Karpas-422 (cell line): ENCODE data around the gene CD19. TPM values are rescaled to one million over a fixed set of nuclear protein-coding genes. Genes with fewer than 3 reads are reported as not detected.
"Not testable (repeated sequence)": the region's sequence is repeated elsewhere in the genome, so short reads cannot be mapped to it uniquely, and the experiment has no call there.

ENCODE experiments used
- DNase-seq: peaks from one replicate; pipeline ENCODE4 v3.0.0-alpha.2; 2015
- H2AFZ ChIP-seq: fragments of 200-600 bp; sonication (generic); 2 replicates; pipeline ENCODE4 v1.6.1; 2014; ENCODE audit warnings: antibody characterized with exemption, low read length, mixed read lengths
- H3K27ac ChIP-seq: fragments of 200-600 bp; sonication (generic); 2 replicates; pipeline ENCODE4 v1.5.1; 2014; ENCODE audit warnings: mild to moderate bottlenecking, low read length, moderate library complexity
- H3K27me3 ChIP-seq: fragments of 200-600 bp; sonication (generic); 2 replicates; pipeline ENCODE4 v1.6.1; 2014; ENCODE audit warnings: low read length, mixed read lengths
- H3K36me3 ChIP-seq: fragments of 200-600 bp; sonication (generic); 2 replicates; pipeline ENCODE4 v1.6.1; 2014; ENCODE audit warnings: low read length, mixed read lengths; ENCODE audit not compliant: insufficient read depth
- H3K4me1 ChIP-seq: fragments of 200-600 bp; sonication (generic); 2 replicates; pipeline ENCODE4 v1.6.1; 2014; ENCODE audit warnings: mild to moderate bottlenecking, low read length, mixed read lengths
- H3K4me2 ChIP-seq: fragments of 200-600 bp; sonication (generic); 2 replicates; pipeline ENCODE4 v1.6.1; 2014; ENCODE audit warnings: low read length, low read depth, mild to moderate bottlenecking; ENCODE audit not compliant: poor library complexity, severe bottlenecking
- H3K4me3 ChIP-seq: fragments of 200-600 bp; sonication (generic); 2 replicates; pipeline ENCODE4 v1.5.1; 2014; ENCODE audit warnings: mild to moderate bottlenecking, antibody characterized with exemption, low read length, mixed read lengths
- H3K79me2 ChIP-seq: fragments of 200-600 bp; sonication (generic); 2 replicates; pipeline ENCODE4 v1.6.1; 2014; ENCODE audit warnings: mild to moderate bottlenecking, low read length, mixed read lengths
- H3K9ac ChIP-seq: fragments of 200-600 bp; sonication (generic); 2 replicates; pipeline ENCODE4 v1.6.0; 2014; ENCODE audit warnings: low read length
- H3K9me2 ChIP-seq: fragments of 200-600 bp; sonication (generic), shearing (Covaris generic); replicated peaks from 2 replicates; pipeline ENCODE4 v1.6.0; 2014; ENCODE audit warnings: mild to moderate bottlenecking, low read length, moderate library complexity; ENCODE audit not compliant: insufficient read depth
- H3K9me3 ChIP-seq: fragments of 300-700, 200-600 bp; sonication (generic); 2 replicates; pipeline ENCODE4 v1.6.1; 2014; ENCODE audit warnings: low read length, mixed read lengths
- H4K20me1 ChIP-seq: fragments of 200-600 bp; sonication (generic); 2 replicates; pipeline ENCODE4 v1.6.1; 2014; ENCODE audit warnings: mild to moderate bottlenecking, antibody characterized with exemption, low read length, low read depth; ENCODE audit not compliant: insufficient read depth
- total RNA-seq: library from RNA; depleted of rRNA; stranded (reverse); fragments of >200 nt; shearing (Covaris generic); gene quantifications from 2 replicates; pipeline ENCODE4 v1.2.3, GENCODE V29; 2014; ENCODE audit warnings: low replicate concordance

The CD19 gene
- total RNA-seq, 1 experiment from 2014 or later: 194 TPM

DNA sequence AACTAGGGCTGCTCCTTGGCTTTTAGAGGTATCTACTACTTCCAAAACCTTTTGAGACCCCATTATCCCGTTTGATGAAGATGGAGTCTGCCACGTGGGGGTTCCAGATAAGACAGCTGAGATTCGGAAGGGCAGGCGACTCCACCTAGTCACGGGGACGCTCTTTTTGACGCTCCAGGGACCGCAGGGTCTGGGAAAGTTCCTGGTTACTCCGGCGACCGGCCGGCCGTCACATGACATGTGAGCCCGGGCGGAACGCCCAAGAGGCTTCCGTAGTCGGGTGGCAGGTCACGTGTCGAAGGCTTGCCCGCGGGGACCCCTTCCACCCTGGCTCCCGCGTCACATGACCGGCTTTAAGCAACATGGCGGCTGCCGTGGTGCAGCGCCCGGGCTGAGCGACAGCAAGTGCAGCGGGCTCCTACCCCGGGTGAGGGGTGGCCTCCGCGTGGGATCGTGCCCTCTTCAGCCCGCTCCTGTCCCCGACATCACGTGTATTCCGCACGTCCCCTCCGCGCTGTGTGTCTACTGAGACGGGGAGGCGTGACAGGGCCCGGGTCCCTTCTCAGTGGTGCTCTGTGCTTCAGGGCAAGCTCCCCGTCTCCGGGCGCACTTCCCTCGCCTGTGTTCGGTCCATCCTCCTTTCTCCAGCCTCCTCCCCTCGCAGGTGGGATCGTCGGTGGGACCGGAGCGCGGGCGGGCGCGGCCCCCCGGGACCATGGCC, 42.8 kb downstream of the CD19 start, which contains the start of gene SPNS1:
SPNS1 (plus strand) TSS at position 342 of the 721 bp plus-strand sequence; CDS start at position 716, 374 bp downstream.
- H3K36me3 ChIP-seq: no peaks in the 10 kb centered on the region
- peak within 1 kb of the TSS; percentile 97 for H2AFZ ChIP-seq
- DNase-seq: peak; percentile 98

DNA sequence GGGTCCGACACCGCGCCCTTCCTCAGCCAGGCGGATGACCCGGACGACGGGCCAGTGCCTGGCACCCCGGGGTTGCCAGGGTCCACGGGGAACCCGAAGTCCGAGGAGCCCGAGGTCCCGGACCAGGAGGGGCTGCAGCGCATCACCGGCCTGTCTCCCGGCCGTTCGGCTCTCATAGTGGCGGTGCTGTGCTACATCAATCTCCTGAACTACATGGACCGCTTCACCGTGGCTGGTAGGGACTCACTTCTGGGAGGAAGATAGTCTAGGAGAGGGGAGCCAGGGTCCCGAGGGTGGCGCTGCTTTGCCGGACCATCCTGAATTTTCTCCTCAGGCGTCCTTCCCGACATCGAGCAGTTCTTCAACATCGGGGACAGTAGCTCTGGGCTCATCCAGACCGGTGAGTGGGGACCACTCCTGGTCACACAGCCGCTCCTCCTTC, 43.4 kb downstream of the CD19 start:
- H4K20me1 ChIP-seq: no peaks in the 10 kb centered on the region
- no peak for DNase-seq
- no peak overlapping the region for H2AFZ ChIP-seq
- no peaks in the 10 kb centered on the region for H3K36me3 ChIP-seq
- H3K9me2 ChIP-seq: no peaks in the 10 kb centered on the region
- peaks cover 11% of the 10 kb centered on the region; the same call in 1 of the 2 replicates for H3K79me2 ChIP-seq
- no peaks in the 10 kb centered on the region for H3K9me3 ChIP-seq
- peak overlapping the region; percentile 97 for H3K4me2 ChIP-seq
- H3K4me1 ChIP-seq: peaks cover 19% of the 10 kb centered on the region
- H3K27ac ChIP-seq: no peak overlapping the region
- H3K4me3 ChIP-seq: peak overlapping the region; percentile 95
- peak overlapping the region; percentile 87 for H3K9ac ChIP-seq
- H3K27me3 ChIP-seq: no peaks in the 10 kb centered on the region

More for the DNA sequence above, 42.8 kb downstream of the CD19 start, which contains the start of gene SPNS1:
- no peaks in the 10 kb centered on the region for H4K20me1 ChIP-seq
- peak within 1 kb of the TSS; percentile 87 for H3K9ac ChIP-seq
- peak within 1 kb of the TSS; percentile 95 for H3K4me3 ChIP-seq
- peak within 1 kb of the TSS; percentile 97 for H3K4me2 ChIP-seq
- H3K9me2 ChIP-seq: no peaks in the 10 kb centered on the region
- no peaks in the 10 kb centered on the region for H3K9me3 ChIP-seq
- peak within 1 kb of the TSS; percentile 48; the same call in 1 of the 2 replicates for H3K27ac ChIP-seq
- H3K4me1 ChIP-seq: peaks cover 19% of the 10 kb centered on the region
- H3K79me2 ChIP-seq: peaks cover 11% of the 10 kb centered on the region; the same call in 1 of the 2 replicates
- no peaks in the 10 kb centered on the region for H3K27me3 ChIP-seq

- Histone ChIP-seq H3K9me3 (peaks cover 5% of the 10 kb centered on the region), H3K4me1 (peaks cover 19% of the 10 kb centered on the region), H3K9ac (no peak overlapping the region), H4K20me1 (no peaks in the 10 kb centered on the region), H3K27me3 (no peaks in the 10 kb centered on the region), H2AFZ (no peak overlapping the region), H3K36me3 (peaks cover 11% of the 10 kb centered on the region; the same call in 1 of the 2 replicates), H3K79me2 (peaks cover 11% of the 10 kb centered on the region; the same call in 1 of the 2 replicates), H3K27ac (no peak overlapping the region), H3K4me3 (no peak overlapping the region), H3K4me2 (no peak overlapping the region), H3K9me2 (no peaks in the 10 kb centered on the region)
- DNase-seq: no peak
These were observed 46.2 kb downstream of the CD19 start for GRCh38 chr16:28977703-28978662.

GRCh38 chr16:28980330-28980729, 48.6 kb downstream of the CD19 start:
- H4K20me1 ChIP-seq, H3K9me3 ChIP-seq, H3K79me2 ChIP-seq, H3K4me2 ChIP-seq, DNase-seq, H3K27me3 ChIP-seq, H2AFZ ChIP-seq, H3K27ac ChIP-seq, H3K9ac ChIP-seq, H3K4me3 ChIP-seq, H3K9me2 ChIP-seq: not testable (repeated sequence)
- Histone ChIP-seq H3K36me3 (peaks cover 11% of the 10 kb centered on the region; the same call in 1 of the 2 replicates), H3K4me1 (peaks cover 13% of the 10 kb centered on the region)

DNA sequence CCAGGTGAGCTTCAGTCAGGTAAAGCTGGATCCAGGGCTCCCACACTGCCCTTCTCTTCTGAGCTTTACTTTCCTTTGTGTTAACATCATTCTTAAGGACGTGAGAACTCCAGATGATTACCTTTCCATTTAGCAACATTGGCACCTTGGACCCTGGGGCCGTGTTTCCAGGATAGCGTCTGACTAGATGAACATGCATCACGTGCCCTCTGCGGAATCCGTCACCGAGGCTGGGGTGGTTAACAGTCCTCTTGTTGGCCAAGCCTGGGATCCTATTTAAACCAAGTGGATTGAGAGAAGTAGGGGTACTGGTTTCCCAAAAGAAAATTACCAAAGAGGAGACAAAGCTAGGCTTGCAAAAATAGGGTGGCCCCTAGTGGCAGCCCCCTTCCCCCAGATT, 49.2 kb downstream of the CD19 start:
- Histone ChIP-seq H2AFZ (no peak overlapping the region), H3K9me2 (no peaks in the 10 kb centered on the region), H3K27me3 (no peaks in the 10 kb centered on the region), H3K27ac (no peak overlapping the region), H3K36me3 (peaks cover 11% of the 10 kb centered on the region; the same call in 1 of the 2 replicates), H3K9ac (no peak overlapping the region), H3K4me3 (no peak overlapping the region), H3K4me1 (peaks cover 9% of the 10 kb centered on the region), H3K9me3 (peaks cover 5% of the 10 kb centered on the region), H4K20me1 (no peaks in the 10 kb centered on the region), H3K79me2 (no peaks in the 10 kb centered on the region), H3K4me2 (no peak overlapping the region)
- DNase-seq: no peak

DNA sequence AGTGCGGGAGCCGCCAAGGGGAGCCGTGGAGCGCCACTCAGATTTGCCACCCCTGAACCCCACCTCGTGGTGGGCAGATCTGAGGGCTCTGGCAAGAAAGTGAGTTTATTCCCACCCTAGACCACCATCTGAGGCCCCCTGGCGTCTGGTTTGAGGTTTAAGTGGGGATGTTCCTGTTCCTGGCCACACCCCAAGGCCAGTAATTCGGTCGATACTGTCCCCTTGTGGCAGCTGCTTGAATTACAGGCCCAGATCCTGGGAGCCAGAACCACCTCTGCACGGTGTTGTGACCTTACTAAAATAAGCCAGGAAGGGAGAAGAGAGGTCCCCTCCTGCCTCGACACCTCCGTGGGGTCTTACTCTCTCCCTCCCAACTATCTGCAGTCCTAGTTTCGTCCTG, 49.7 kb downstream of the CD19 start:
- no peaks in the 10 kb centered on the region for H3K9me2 ChIP-seq
- peaks cover 11% of the 10 kb centered on the region; the same call in 1 of the 2 replicates for H3K36me3 ChIP-seq
- H3K9me3 ChIP-seq: peaks cover 5% of the 10 kb centered on the region
- no peaks in the 10 kb centered on the region for H4K20me1 ChIP-seq
- no peak overlapping the region for H3K9ac ChIP-seq
- no peaks in the 10 kb centered on the region for H3K79me2 ChIP-seq
- peaks cover 9% of the 10 kb centered on the region for H3K4me1 ChIP-seq
- H3K4me3 ChIP-seq: no peak overlapping the region
- H3K27me3 ChIP-seq: no peaks in the 10 kb centered on the region
- H3K4me2 ChIP-seq: no peak overlapping the region
- DNase-seq: peak; percentile 85
- H3K27ac ChIP-seq: no peak overlapping the region
- no peak overlapping the region for H2AFZ ChIP-seq

DNA sequence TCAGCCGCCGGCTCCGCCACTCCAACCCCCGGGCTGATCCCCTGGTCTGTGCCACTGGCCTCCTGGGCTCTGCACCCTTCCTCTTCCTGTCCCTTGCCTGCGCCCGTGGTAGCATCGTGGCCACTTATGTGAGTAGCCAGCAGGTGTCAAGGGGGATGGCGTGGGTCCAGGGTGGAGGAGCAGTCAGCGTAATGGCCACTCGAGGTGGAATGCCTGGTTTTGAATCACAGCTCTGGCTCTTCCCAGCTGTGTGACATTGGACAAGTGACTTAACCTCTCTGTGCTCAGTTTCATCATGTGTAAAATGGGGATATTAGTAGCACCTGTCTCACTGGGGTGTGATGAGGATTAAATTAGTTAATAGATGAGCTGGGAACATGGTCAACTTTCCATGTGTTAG, 50.6 kb downstream of the CD19 start:
- Histone ChIP-seq H3K9me3 (peaks cover 5% of the 10 kb centered on the region), H3K27me3 (no peaks in the 10 kb centered on the region), H2AFZ (no peak overlapping the region), H3K79me2 (no peaks in the 10 kb centered on the region), H3K9me2 (no peaks in the 10 kb centered on the region), H3K4me3 (no peak overlapping the region), H4K20me1 (no peaks in the 10 kb centered on the region), H3K4me2 (no peak overlapping the region), H3K9ac (no peak overlapping the region), H3K4me1 (peaks cover 9% of the 10 kb centered on the region), H3K27ac (no peak overlapping the region), H3K36me3 (peaks cover 11% of the 10 kb centered on the region; the same call in 1 of the 2 replicates)
- no peak for DNase-seq

- H3K9me2 ChIP-seq: no peaks in the 10 kb centered on the region
- H3K4me3 ChIP-seq: no peak overlapping the region
- peaks cover 11% of the 10 kb centered on the region; the same call in 1 of the 2 replicates for H3K36me3 ChIP-seq
- peaks cover 9% of the 10 kb centered on the region for H3K4me1 ChIP-seq
- no peaks in the 10 kb centered on the region for H4K20me1 ChIP-seq
- peaks cover 5% of the 10 kb centered on the region for H3K9me3 ChIP-seq
- no peak overlapping the region for H3K9ac ChIP-seq
- H3K79me2 ChIP-seq: no peaks in the 10 kb centered on the region
- DNase-seq: no peak
- H3K4me2 ChIP-seq: no peak overlapping the region
- H3K27ac ChIP-seq: no peak overlapping the region
- H3K27me3 ChIP-seq: no peaks in the 10 kb centered on the region
- no peak overlapping the region for H2AFZ ChIP-seq
These were observed 51.2 kb downstream of the CD19 start for GRCh38 chr16:28982949-28983348.
